Smooth muscle cell (in vitro differentiated cells): ENCODE data around the gene COTL1. TPM values are rescaled to one million over a fixed set of nuclear protein-coding genes. Genes with fewer than 3 reads are reported as not detected.

Experiments used
- DNase-seq: peaks from one replicate; lab custom pipeline; 2025; ENCODE audit not compliant: unreplicated experiment; lab: John Stamatoyannopoulos, UW
- H2AFZ ChIP-seq: fragments of 200-600 bp; sonication (generic); 2 replicates; pipeline ENCODE4 v1.6.0; 2016; ENCODE audit warnings: antibody characterized with exemption, low read depth, mild to moderate bottlenecking
- H3F3A ChIP-seq: fragments of 200-600 bp; sonication (generic); 2 replicates; pipeline ENCODE4 v1.6.0; 2017; ENCODE audit warnings: antibody characterized with exemption, low read depth
- H3K27ac ChIP-seq: fragments of 200-600 bp; sonication (generic); 2 replicates; pipeline ENCODE4 v1.5.1; 2016; ENCODE audit warnings: low read depth, mild to moderate bottlenecking
- H3K27me3 ChIP-seq: fragments of 200-600 bp; sonication (generic); 2 replicates; pipeline ENCODE4 v1.6.1; 2016; ENCODE audit warnings: low read depth, mild to moderate bottlenecking
- H3K36me3 ChIP-seq: fragments of 200-600 bp; sonication (generic); 2 replicates; pipeline ENCODE4 v1.5.1; 2016; ENCODE audit warnings: low read depth
- H3K4me1 ChIP-seq: fragments of 200-600 bp; sonication (generic); 2 replicates; pipeline ENCODE4 v1.5.1; 2016; ENCODE audit warnings: low read depth
- H3K4me2 ChIP-seq: fragments of 200-600 bp; sonication (generic); 2 replicates; pipeline ENCODE4 v1.6.0; 2016; ENCODE audit warnings: mild to moderate bottlenecking
- H3K4me3 ChIP-seq: fragments of 200-600 bp; sonication (generic); 2 replicates; pipeline ENCODE4 v1.5.1; 2016; ENCODE audit warnings: mild to moderate bottlenecking
- H3K79me2 ChIP-seq: fragments of 200-600 bp; sonication (generic); 2 replicates; pipeline ENCODE4 v1.6.0; 2016; ENCODE audit warnings: low read depth, mild to moderate bottlenecking
- H3K9ac ChIP-seq: fragments of 200-600 bp; sonication (generic); 2 replicates; pipeline ENCODE4 v1.6.0; 2016; ENCODE audit warnings: low read depth
- H3K9me3 ChIP-seq: fragments of 200-600 bp; sonication (generic); replicated peaks from 2 replicates; pipeline ENCODE4 v1.5.1; 2016; ENCODE audit warnings: low read depth
- H4K20me1 ChIP-seq: fragments of 200-600 bp; sonication (generic); 2 replicates; pipeline ENCODE4 v1.6.0; 2016; ENCODE audit warnings: low read depth
- CTCF ChIP-seq: fragments of 200-600 bp; sonication (generic); IDR thresholded peaks from 2 replicates; pipeline ENCODE4 v1.5.1; 2017; ENCODE audit warnings: borderline replicate concordance, mild to moderate bottlenecking, antibody characterized with exemption; ENCODE audit not compliant: insufficient read depth, poor library complexity, severe bottlenecking
- WGBS: methylation state at CpG from one replicate; pipeline ENCODE4 v1.1.7; 2016; ENCODE audit warnings: low lambda C conversion rate; 5-methylcytosine and 5-hydroxymethylcytosine counted together
- polyA plus RNA-seq: library from polyadenylated mRNA; unstranded; fragments of >200 nt; fragmentation: Nextera tagmentation; extraction: Ambion mirVana; gene quantifications from 2 replicates; pipeline ENCODE4 v1.2.1, GENCODE V29; 2016
- total RNA-seq: library from RNA; depleted of rRNA; stranded (reverse); fragments of >200 nt; gene quantifications from 2 replicates; pipeline ENCODE4 v1.2.3, GENCODE V29; 2014

COTL1 gene
- total and polyA plus RNA-seq, 2 experiments from 2014 or later = 81.2 to 233 TPM

GRCh38 chr16:84663433-84664101 is 45.7 kb upstream of the COTL1 start:
- H3K4me2 ChIP-seq = no peak overlapping the region
- no peak for DNase-seq
- no peaks in the 10 kb centered on the region for H3K4me1 ChIP-seq
- no peak overlapping the region for H3K4me3 ChIP-seq
- no peak overlapping the region for H3K27ac ChIP-seq
- no peak overlapping the region for H2AFZ ChIP-seq
- H3K9me3 ChIP-seq = no peaks in the 10 kb centered on the region
- no peaks in the 10 kb centered on the region for H4K20me1 ChIP-seq
- H3K36me3 ChIP-seq = peaks cover 4% of the 10 kb centered on the region
- no peaks in the 10 kb centered on the region for H3F3A ChIP-seq
- H3K27me3 ChIP-seq = no peaks in the 10 kb centered on the region
- WGBS = 79% methylated on average over 9 of the region's 9 CpGs
- H3K79me2 ChIP-seq = no peaks in the 10 kb centered on the region
- no peak for TF ChIP-seq CTCF
- H3K9ac ChIP-seq = no peak overlapping the region

GRCh38 chr16:84662471-84662870 is 44.6 kb upstream of the COTL1 start:
- H3K36me3 ChIP-seq = peaks cover 4% of the 10 kb centered on the region
- 96% methylated on average over 9 of the region's 9 CpGs for WGBS
- no peak overlapping the region for H2AFZ ChIP-seq
- no peak overlapping the region for H3K27ac ChIP-seq
- no peak overlapping the region for H3K4me2 ChIP-seq
- H3F3A ChIP-seq = no peaks in the 10 kb centered on the region
- no peaks in the 10 kb centered on the region for H4K20me1 ChIP-seq
- H3K9ac ChIP-seq = no peak overlapping the region
- no peak for TF ChIP-seq CTCF
- H3K4me3 ChIP-seq = no peak overlapping the region
- H3K4me1 ChIP-seq = no peaks in the 10 kb centered on the region
- H3K79me2 ChIP-seq = no peaks in the 10 kb centered on the region
- no peaks in the 10 kb centered on the region for H3K27me3 ChIP-seq
- no peaks in the 10 kb centered on the region for H3K9me3 ChIP-seq
- no peak for DNase-seq

GRCh38 chr16:84661418-84662060 is 43.7 kb upstream of the COTL1 start:
- H3K36me3 ChIP-seq = peaks cover 4% of the 10 kb centered on the region
- WGBS = 98% methylated on average over 48 of the region's 51 CpGs

More at GRCh38 chr16:84661418-84662060, 43.7 kb upstream of the COTL1 start:
- H2AFZ ChIP-seq = no peak overlapping the region
- H3K4me3 ChIP-seq = no peak overlapping the region
- no peak for TF ChIP-seq CTCF
- no peaks in the 10 kb centered on the region for H4K20me1 ChIP-seq
- no peaks in the 10 kb centered on the region for H3F3A ChIP-seq
- no peaks in the 10 kb centered on the region for H3K4me1 ChIP-seq
- no peak overlapping the region for H3K27ac ChIP-seq
- H3K79me2 ChIP-seq = no peaks in the 10 kb centered on the region
- H3K9ac ChIP-seq = no peak overlapping the region
- DNase-seq = no peak
- no peaks in the 10 kb centered on the region for H3K27me3 ChIP-seq
- H3K9me3 ChIP-seq = no peaks in the 10 kb centered on the region
- no peak overlapping the region for H3K4me2 ChIP-seq
